ENCODE data around the gene PLXNA4.

DNA sequence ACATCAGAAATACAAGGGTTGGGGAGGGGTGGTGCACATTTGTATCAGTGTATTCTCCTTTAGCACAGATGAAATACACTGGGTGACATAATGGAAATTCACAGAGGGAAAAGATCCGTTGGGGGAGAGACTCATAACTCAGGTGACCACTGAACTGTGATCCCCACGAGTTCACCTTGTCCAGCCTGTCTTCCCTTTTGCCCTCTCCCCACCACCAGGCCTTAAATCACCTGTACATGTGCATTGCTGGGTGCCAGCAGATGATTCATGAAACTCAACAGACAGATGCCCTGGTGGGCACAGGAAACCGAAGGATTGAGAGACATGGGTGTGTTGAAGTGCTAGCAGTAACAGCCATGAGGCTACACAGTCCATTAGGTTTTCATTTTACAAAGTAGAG lies 253.3 kb downstream of the PLXNA4 start:
- TF ChIP-seq, protein P1, sequence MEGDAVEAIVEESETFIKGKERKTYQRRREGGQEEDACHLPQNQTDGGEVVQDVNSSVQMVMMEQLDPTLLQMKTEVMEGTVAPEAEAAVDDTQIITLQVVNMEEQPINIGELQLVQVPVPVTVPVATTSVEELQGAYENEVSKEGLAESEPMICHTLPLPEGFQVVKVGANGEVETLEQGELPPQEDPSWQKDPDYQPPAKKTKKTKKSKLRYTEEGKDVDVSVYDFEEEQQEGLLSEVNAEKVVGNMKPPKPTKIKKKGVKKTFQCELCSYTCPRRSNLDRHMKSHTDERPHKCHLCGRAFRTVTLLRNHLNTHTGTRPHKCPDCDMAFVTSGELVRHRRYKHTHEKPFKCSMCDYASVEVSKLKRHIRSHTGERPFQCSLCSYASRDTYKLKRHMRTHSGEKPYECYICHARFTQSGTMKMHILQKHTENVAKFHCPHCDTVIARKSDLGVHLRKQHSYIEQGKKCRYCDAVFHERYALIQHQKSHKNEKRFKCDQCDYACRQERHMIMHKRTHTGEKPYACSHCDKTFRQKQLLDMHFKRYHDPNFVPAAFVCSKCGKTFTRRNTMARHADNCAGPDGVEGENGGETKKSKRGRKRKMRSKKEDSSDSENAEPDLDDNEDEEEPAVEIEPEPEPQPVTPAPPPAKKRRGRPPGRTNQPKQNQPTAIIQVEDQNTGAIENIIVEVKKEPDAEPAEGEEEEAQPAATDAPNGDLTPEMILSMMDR (IDR thresholded peaks at IDR 0.05): no peak
- TF ChIP-seq FOXK1 (CRISPR knock-in tag; IDR thresholded peaks at IDR 0.05) (no peak), ZNF232 (CRISPR knock-in tag; IDR thresholded peaks at IDR 0.05) (no peak), ESRRA (CRISPR knock-in tag; IDR thresholded peaks at IDR 0.05; ENCODE audit: borderline replicate concordance) (no peak), ETV6 (CRISPR knock-in tag; IDR thresholded peaks at IDR 0.05) (no peak)
- TF ChIP-seq, protein P2, sequence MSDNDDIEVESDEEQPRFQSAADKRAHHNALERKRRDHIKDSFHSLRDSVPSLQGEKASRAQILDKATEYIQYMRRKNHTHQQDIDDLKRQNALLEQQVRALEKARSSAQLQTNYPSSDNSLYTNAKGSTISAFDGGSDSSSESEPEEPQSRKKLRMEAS (CRISPR knock-in tag; IDR thresholded peaks at IDR 0.05): no peak
- TF ChIP-seq, protein P3, sequence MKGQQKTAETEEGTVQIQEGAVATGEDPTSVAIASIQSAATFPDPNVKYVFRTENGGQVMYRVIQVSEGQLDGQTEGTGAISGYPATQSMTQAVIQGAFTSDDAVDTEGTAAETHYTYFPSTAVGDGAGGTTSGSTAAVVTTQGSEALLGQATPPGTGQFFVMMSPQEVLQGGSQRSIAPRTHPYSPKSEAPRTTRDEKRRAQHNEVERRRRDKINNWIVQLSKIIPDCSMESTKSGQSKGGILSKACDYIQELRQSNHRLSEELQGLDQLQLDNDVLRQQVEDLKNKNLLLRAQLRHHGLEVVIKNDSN (CRISPR knock-in tag; IDR thresholded peaks at IDR 0.05): no peak
- TF ChIP-seq, protein P4, sequence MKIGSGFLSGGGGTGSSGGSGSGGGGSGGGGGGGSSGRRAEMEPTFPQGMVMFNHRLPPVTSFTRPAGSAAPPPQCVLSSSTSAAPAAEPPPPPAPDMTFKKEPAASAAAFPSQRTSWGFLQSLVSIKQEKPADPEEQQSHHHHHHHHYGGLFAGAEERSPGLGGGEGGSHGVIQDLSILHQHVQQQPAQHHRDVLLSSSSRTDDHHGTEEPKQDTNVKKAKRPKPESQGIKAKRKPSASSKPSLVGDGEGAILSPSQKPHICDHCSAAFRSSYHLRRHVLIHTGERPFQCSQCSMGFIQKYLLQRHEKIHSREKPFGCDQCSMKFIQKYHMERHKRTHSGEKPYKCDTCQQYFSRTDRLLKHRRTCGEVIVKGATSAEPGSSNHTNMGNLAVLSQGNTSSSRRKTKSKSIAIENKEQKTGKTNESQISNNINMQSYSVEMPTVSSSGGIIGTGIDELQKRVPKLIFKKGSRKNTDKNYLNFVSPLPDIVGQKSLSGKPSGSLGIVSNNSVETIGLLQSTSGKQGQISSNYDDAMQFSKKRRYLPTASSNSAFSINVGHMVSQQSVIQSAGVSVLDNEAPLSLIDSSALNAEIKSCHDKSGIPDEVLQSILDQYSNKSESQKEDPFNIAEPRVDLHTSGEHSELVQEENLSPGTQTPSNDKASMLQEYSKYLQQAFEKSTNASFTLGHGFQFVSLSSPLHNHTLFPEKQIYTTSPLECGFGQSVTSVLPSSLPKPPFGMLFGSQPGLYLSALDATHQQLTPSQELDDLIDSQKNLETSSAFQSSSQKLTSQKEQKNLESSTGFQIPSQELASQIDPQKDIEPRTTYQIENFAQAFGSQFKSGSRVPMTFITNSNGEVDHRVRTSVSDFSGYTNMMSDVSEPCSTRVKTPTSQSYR (CRISPR knock-in tag; IDR thresholded peaks at IDR 0.05): no peak
- TF ChIP-seq, protein P5, sequence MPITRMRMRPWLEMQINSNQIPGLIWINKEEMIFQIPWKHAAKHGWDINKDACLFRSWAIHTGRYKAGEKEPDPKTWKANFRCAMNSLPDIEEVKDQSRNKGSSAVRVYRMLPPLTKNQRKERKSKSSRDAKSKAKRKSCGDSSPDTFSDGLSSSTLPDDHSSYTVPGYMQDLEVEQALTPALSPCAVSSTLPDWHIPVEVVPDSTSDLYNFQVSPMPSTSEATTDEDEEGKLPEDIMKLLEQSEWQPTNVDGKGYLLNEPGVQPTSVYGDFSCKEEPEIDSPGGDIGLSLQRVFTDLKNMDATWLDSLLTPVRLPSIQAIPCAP (CRISPR knock-in tag; IDR thresholded peaks at IDR 0.05): no peak

Data from WTC11 (cell line).